Measurements from ENCODE around the gene UBTD2. TPM values are rescaled to one million over a fixed set of nuclear protein-coding genes. Genes with fewer than 3 reads are reported as not detected.

The UBTD2 gene
- total RNA-seq, 4 donors from 2014 or later = 21.6 to 38.2 (median 25.2) TPM

DNA sequence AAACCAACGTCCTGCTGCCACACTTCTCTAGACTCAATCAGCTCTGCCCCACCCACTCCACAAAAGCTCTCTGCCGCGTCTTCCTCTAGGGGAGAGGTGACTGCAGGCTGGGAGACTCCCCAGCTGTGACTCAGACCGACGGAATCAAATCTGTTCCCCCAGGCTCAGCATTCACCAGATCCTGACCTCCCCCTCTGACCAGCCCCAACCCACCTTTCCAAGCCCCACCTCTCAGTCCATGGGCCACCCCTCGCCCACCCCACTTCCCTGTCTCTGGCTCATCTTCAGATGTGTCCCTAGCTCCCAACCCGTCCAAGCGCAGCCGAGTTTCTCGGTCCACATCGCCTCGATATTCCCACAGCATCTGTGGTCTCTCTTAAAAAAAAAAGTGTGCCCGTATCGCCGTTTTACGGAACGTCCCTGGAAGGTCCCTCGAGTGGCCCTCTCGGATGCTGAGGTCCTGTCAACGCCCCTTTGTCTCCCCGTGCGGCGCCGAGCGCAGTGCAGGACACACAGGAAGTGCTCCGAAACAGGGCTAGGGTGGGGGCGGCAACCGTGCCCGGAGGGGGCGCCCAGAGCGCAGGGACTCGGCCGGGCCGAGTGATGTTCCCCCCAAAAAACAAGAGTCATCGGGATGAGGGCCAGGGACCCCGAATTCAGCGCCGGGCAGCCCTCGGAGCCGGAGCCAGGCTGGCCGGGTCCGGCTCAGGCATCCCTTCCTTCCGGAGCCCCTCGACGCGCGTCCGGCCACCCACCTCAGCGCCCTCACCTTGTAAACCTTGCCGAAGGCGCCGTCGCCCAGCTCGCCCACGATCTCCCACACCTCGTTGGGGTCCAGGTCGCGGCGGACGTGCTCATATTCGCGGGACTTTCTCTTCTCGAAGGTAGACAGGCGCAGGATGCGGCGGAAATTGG is 96.2 kb downstream of the UBTD2 start:
- peak; percentile 72 to 89 (median 79) for DNase-seq
- H3K27me3 ChIP-seq = no peaks in the 10 kb centered on the region
- H3K9me3 ChIP-seq = no peaks in the 10 kb centered on the region
- peaks cover 0 to 14% (median 2%) of the 10 kb centered on the region in 4 donors for H3K4me1 ChIP-seq
- peak overlapping the region; percentile 85 to 99 (median 90) for H3K27ac ChIP-seq
- TF ChIP-seq POLR2A (IDR thresholded peaks at IDR 0.05) = peak in 1 of 2 donors; percentile 31
- TF ChIP-seq, protein P1, sequence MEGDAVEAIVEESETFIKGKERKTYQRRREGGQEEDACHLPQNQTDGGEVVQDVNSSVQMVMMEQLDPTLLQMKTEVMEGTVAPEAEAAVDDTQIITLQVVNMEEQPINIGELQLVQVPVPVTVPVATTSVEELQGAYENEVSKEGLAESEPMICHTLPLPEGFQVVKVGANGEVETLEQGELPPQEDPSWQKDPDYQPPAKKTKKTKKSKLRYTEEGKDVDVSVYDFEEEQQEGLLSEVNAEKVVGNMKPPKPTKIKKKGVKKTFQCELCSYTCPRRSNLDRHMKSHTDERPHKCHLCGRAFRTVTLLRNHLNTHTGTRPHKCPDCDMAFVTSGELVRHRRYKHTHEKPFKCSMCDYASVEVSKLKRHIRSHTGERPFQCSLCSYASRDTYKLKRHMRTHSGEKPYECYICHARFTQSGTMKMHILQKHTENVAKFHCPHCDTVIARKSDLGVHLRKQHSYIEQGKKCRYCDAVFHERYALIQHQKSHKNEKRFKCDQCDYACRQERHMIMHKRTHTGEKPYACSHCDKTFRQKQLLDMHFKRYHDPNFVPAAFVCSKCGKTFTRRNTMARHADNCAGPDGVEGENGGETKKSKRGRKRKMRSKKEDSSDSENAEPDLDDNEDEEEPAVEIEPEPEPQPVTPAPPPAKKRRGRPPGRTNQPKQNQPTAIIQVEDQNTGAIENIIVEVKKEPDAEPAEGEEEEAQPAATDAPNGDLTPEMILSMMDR (IDR thresholded peaks at IDR 0.05) = peak in 1 of 6 experiments; percentile 8
- H3K36me3 ChIP-seq = no peaks in the 10 kb centered on the region
- peak overlapping the region; percentile 58 to 93 (median 78) for H3K4me3 ChIP-seq

DNA sequence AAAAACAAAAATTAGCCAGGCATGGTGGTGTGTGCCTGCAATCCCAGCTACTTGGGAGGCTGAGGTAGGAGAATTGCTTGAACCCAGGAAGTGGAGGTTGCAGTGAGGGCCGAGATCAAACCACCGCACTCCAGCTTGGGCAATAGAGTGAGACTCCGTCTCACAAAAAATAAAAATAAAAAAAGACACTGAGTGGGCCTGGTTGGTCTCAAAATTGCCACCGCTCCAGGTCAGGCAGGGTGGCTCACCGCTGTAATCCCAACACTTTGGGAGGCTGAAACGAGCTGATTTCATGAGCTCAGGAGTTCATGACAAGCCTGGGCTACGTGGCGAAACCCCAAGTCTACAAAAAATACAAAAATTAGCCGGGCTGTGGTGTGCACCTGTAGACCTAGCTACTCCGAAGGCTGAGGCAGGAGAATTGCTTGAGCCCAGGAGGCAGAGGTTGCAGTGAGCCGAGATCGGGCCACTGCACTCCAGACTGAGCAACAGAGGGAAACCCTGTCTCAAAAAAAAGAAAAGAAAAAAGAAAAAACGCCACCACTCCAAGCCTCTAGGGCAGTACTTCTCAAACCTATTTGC is 97.4 kb downstream of the UBTD2 start:
- peak overlapping the region; percentile 58 to 93 (median 78) for H3K4me3 ChIP-seq
- no peaks in the 10 kb centered on the region for H3K36me3 ChIP-seq
- H3K27me3 ChIP-seq = no peaks in the 10 kb centered on the region
- H3K4me1 ChIP-seq = peaks cover 0 to 14% (median 2%) of the 10 kb centered on the region in 4 donors
- TF ChIP-seq, protein P1 (IDR thresholded peaks at IDR 0.05) = no peak
- TF ChIP-seq POLR2A (IDR thresholded peaks at IDR 0.05) = no peak
- DNase-seq = no peak
- no peaks in the 10 kb centered on the region for H3K9me3 ChIP-seq
- peak overlapping the region; percentile 72 to 99 (median 89) for H3K27ac ChIP-seq

DNA sequence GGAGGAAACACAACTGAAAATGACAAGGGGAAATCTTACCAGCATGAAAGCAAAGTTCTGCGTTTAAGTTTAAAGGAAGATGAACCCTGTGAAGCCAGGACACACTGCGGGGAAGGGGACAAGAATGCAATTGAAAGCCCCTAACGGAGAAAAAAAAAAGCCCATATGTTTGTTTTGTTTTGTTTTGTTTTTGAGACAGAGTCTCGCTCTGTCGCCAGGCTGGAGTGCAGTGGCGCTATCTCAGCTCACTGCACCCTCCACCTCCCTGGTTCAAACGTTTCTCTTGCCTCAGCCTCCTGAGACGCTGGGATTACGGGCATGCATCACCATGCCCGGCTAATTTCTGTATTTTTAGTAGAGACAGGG is 98.5 kb downstream of the UBTD2 start:
- H3K4me3 ChIP-seq = peak overlapping the region in 3 of 4 donors; percentile 58 to 93 (median 90)
- DNase-seq = peak in 1 of 3 donors; percentile 38

DNA sequence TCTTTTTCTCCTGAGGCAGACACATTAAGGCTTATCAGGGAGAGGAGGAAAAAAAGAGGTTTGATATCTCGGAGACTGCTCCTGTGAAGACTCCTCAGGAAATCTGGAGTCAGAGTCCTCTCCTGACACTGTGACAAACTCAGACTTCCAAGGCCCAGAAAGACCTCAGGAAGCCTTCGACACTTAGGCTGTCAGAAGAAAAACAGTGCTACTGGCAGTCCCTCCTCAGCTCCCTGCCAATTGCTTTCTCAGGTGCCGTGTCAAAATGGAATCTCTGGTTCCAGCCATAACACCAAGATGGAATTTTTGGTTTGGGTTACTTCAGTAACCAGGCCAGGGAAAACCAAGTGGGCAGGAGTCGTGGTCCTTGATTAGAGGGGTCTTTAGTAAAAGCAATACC is 99.7 kb downstream of the UBTD2 start:
- H3K27ac ChIP-seq = peak overlapping the region in 3 of 4 donors; percentile 41 to 99 (median 85)
- no peak overlapping the region for H3K4me3 ChIP-seq
- H3K9me3 ChIP-seq = no peaks in the 10 kb centered on the region
- DNase-seq = peak in 1 of 3 donors; percentile 5
- no peaks in the 10 kb centered on the region for H3K27me3 ChIP-seq
- peaks cover 0 to 26% (median 2%) of the 10 kb centered on the region in 4 donors for H3K4me1 ChIP-seq
- TF ChIP-seq, protein P1 (IDR thresholded peaks at IDR 0.05) = no peak
- no peak for TF ChIP-seq POLR2A (IDR thresholded peaks at IDR 0.05)
- H3K36me3 ChIP-seq = no peaks in the 10 kb centered on the region

More for the DNA sequence above, 98.5 kb downstream of the UBTD2 start:
- Histone ChIP-seq H3K27ac (peak overlapping the region; percentile 72 to 99 (median 89)), H3K27me3 (no peaks in the 10 kb centered on the region), H3K36me3 (no peaks in the 10 kb centered on the region), H3K9me3 (no peaks in the 10 kb centered on the region), H3K4me1 (peaks cover 0 to 15% (median 2%) of the 10 kb centered on the region in 4 donors)
- TF ChIP-seq, protein P1 (IDR thresholded peaks at IDR 0.05) = no peak
- TF ChIP-seq POLR2A (IDR thresholded peaks at IDR 0.05) = no peak

DNA sequence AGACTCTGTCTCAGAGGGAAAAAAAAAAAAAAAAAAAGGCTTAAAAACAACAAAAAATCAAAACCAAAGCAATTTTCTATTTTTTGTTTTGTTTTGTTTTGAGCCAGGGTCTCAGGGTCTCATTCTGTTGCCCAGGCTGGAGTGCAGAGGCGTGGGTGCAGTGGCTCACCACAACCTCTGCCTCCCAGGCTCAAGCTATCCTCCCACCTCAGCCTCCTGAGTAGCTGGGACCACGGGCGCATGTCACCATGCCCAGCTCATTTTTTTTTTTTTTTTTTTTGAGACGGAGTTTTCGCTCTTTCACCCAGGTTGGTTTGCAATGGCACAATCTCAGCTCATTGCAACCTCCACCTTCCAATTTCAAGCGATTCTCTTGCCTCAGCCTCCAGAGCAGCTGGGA is 101.3 kb downstream of the UBTD2 start:
- Histone ChIP-seq H3K9me3 (no peaks in the 10 kb centered on the region), H3K4me1 (peaks cover 0 to 25% (median 10%) of the 10 kb centered on the region in 4 donors), H3K27me3 (no peaks in the 10 kb centered on the region), H3K36me3 (no peaks in the 10 kb centered on the region), H3K4me3 (no peak overlapping the region), H3K27ac (peak overlapping the region in 1 of 4 donors; percentile 6)
- TF ChIP-seq, protein P1 (IDR thresholded peaks at IDR 0.05) = no peak
- no peak for TF ChIP-seq POLR2A (IDR thresholded peaks at IDR 0.05)
- no peak for DNase-seq
